GM12878 (cell line): Measurements from ENCODE around the gene CNTNAP2. TPM values are rescaled to one million over a fixed set of nuclear protein-coding genes. Genes with fewer than 3 reads are reported as not detected.

Experiments
- ATAC-seq: fragments of 200-7000 bp; cut with Tn5 transposase; 3 replicates; pipeline ENCODE4 v1.9.1; 2020; ENCODE audit warnings: mild to moderate bottlenecking, moderate library complexity
- BruUV-seq: library from RNA; stranded (reverse); fragments of 400-500 nt; replicated peaks from 2 replicates; lab custom pipeline; 2021; lab: Mats Ljungman, UMichigan
- CTCF ChIA-PET: fragments of 300-600 bp; sonication (Branson Sonifier 250); formaldehyde crosslinking; extraction: SDS; loops from one replicate; lab custom pipeline; 2021; ENCODE audit warnings: inconsistent platforms; lab: Yijun Ruan, JAX
- POLR2A ChIA-PET: fragments of 350-600 bp; formaldehyde crosslinking; extraction: SDS; loops from one replicate; lab custom pipeline; 2021; ENCODE audit warnings: inconsistent platforms; lab: Charles Lee
- RAD21 ChIA-PET: fragments of 300-600 bp; sonication (Branson Sonifier 250); formaldehyde crosslinking; loops from one replicate; lab custom pipeline; 2023; ENCODE audit warnings: antibody characterized with exemption; ENCODE audit not compliant: unreplicated experiment; lab: Charles Lee
- SMC1A ChIA-PET: fragments of 300-600 bp; sonication (Branson Sonifier 250); formaldehyde crosslinking; loops from one replicate; lab custom pipeline; 2023; ENCODE audit not compliant: unreplicated experiment, uncharacterized antibody; lab: Charles Lee
- DNase-seq: peaks from one replicate; pipeline ENCODE4 v3.0.0-alpha.2; 2011; ENCODE audit warnings: low read depth, low spot score
- FAIRE-seq: peaks from 3 replicates; lab custom pipeline; 2011; peaks lifted over from hg19 to GRCh38; lab: Jason Lieb, UNC
- H2AFZ ChIP-seq: 2 replicates; pipeline ENCODE4 v1.6.0; 2011; ENCODE audit warnings: low read depth, low read length, control low read depth; ENCODE audit not compliant: control insufficient read depth
- H3K27ac ChIP-seq: 2 replicates; pipeline ENCODE4 v1.5.1; 2011; ENCODE audit warnings: control low read depth; ENCODE audit not compliant: control insufficient read depth, insufficient read depth
- H3K27me3 ChIP-seq, 2 experiments: replicated peaks in 1 of 2; 2 replicates each; pipeline versions ENCODE4 v1.6.0 to v1.6.1; 2011; ENCODE audit warnings: low read length in 1 of 2; ENCODE audit not compliant: control insufficient read depth in 2 of 2, insufficient read depth in 2 of 2
- H3K36me3 ChIP-seq, 2 experiments: 2 replicates each; pipeline ENCODE4 v1.5.1; 2011; ENCODE audit warnings: low read length in 1 of 2; ENCODE audit not compliant: control insufficient read depth in 2 of 2, insufficient read depth in 2 of 2
- H3K4me1 ChIP-seq: 2 replicates; pipeline ENCODE4 v1.6.1; 2011; ENCODE audit warnings: mild to moderate bottlenecking, low read length, moderate library complexity, mixed read lengths; ENCODE audit not compliant: control insufficient read depth, insufficient read depth
- H3K4me2 ChIP-seq: 2 replicates; pipeline ENCODE4 v1.6.0; 2011; ENCODE audit warnings: control low read depth; ENCODE audit not compliant: control insufficient read depth, insufficient read depth
- H3K4me3 ChIP-seq: fragments of 200-600 bp; sonication (generic); 2 replicates; pipeline ENCODE4 v1.5.1; 2016
- H3K79me2 ChIP-seq: 2 replicates; pipeline ENCODE4 v1.6.0; 2011; ENCODE audit warnings: low read length; ENCODE audit not compliant: control insufficient read depth, insufficient read depth
- H3K9ac ChIP-seq: 2 replicates; pipeline ENCODE4 v1.8.0; 2011; ENCODE audit warnings: low read length, control low read depth, mixed read lengths; ENCODE audit not compliant: control insufficient read depth, insufficient read depth
- H3K9me3 ChIP-seq: replicated peaks from 3 replicates; pipeline ENCODE4 v1.5.1; 2011; ENCODE audit warnings: mild to moderate bottlenecking, low read length; ENCODE audit not compliant: control insufficient read depth, insufficient read depth
- H4K20me1 ChIP-seq: 2 replicates; pipeline ENCODE4 v1.6.0; 2011; ENCODE audit not compliant: control insufficient read depth, insufficient read depth
- ESRRA ChIP-seq: IDR thresholded peaks from 2 replicates; pipeline ENCODE4 v1.6.1; 2012; ENCODE audit warnings: mild to moderate bottlenecking, low read length, improper control_type of control experiment
- IRF4 ChIP-seq: IDR thresholded peaks from 2 replicates; pipeline ENCODE4 v1.6.1; 2011; ENCODE audit warnings: low read depth, low read length
- MYC ChIP-seq: IDR thresholded peaks from 2 replicates; pipeline ENCODE4 v1.6.1; 2011; ENCODE audit warnings: mild to moderate bottlenecking, low read length, moderate library complexity, inconsistent platforms; ENCODE audit not compliant: insufficient read depth, insufficient replicate concordance, insufficient read length, severe bottlenecking
- PAX5 ChIP-seq: IDR thresholded peaks from 2 replicates; pipeline ENCODE4 v1.6.1; 2011; ENCODE audit warnings: low read depth, low read length, borderline replicate concordance
- SIX5 ChIP-seq: IDR thresholded peaks from 2 replicates; pipeline ENCODE4 v1.6.1; 2011; ENCODE audit warnings: mild to moderate bottlenecking, low read depth, low read length, moderate library complexity; ENCODE audit not compliant: severe bottlenecking
- SMAD5 ChIP-seq: IDR thresholded peaks from 2 replicates; pipeline ENCODE4 v1.6.1; 2016; ENCODE audit warnings: antibody characterized with exemption, low read depth
- SRF ChIP-seq, 2 experiments: IDR thresholded peaks; 2 replicates each; pipeline ENCODE4 v1.6.1; 2011; ENCODE audit warnings: low read depth in 2 of 2, low read length in 2 of 2, mild to moderate bottlenecking in 1 of 2, moderate library complexity in 1 of 2
- WGBS: methylation state at CpG from one replicate; pipeline ENCODE4 v1.1.6; 2016; ENCODE audit warnings: low lambda C conversion rate; ENCODE audit not compliant: insufficient replicate concordance, insufficient coverage; ENCODE audit errors: missing lambda C conversion rate; 5-methylcytosine and 5-hydroxymethylcytosine counted together
- in situ Hi-C: fragments of 300-500 bp; cut with MboI; formaldehyde crosslinking; loops from 9 replicates; pipeline ENCODE4 v1.14.3; 2018; ENCODE audit warnings: mixed read lengths
- intact Hi-C: fragments of 100-400 bp; cut with micrococcal nuclease; formaldehyde crosslinking; loops from one replicate; pipeline ENCODE4 v1.14.2; 2022; ENCODE audit not compliant: unreplicated experiment
- polyA plus RNA-seq, 11 experiments: library from polyadenylated mRNA; depleted of rRNA in 4 of 11; unstranded in 6 of 11; stranded (reverse) in 5 of 11; fragments of >200 nt; fragmentation: Nextera tagmentation in 4 of 11; fragmentation: Illumina TruSeq in 1 of 11; extraction: Ambion mirVana in 4 of 11; extraction: Trizol in 1 of 11; gene quantifications; 1 replicate in 1 of 11; 2 replicates in 10 of 11; pipeline versions ENCODE4 v1.2.1 to v1.2.3, GENCODE V29; 2011 to 2016; ENCODE audit warnings: inconsistent platforms in 2 of 11, missing spikeins in 2 of 11, low read depth in 1 of 11
- total RNA-seq, 4 experiments: library from RNA; depleted of rRNA in 3 of 4; stranded (reverse); fragments of >200 nt in 3 of 4; fragmentation: Illumina TruSeq in 1 of 4; extraction: Trizol in 1 of 4; gene quantifications; 2 replicates each; pipeline versions ENCODE4 v1.2.1 to v1.2.3, GENCODE V29; 2013 to 2021
- TF ChIP-seq, protein P1 (sequence below): fragments of 450-650 bp; IDR thresholded peaks from 2 replicates; pipeline ENCODE4 v1.6.1; 2017; ENCODE audit warnings: low read depth, mild to moderate bottlenecking, moderate library complexity
- TF ChIP-seq, protein P2 (sequence below): fragments of 450-650 bp; IDR thresholded peaks from 2 replicates; pipeline ENCODE4 v1.6.1; 2017; ENCODE audit warnings: mild to moderate bottlenecking, moderate library complexity
- TF ChIP-seq, protein P3 (sequence below), 3 experiments: IDR thresholded peaks in 2 of 3; conservative IDR thresholded peaks in 1 of 3; 2 replicates each; pipeline ENCODE4 v1.5.1; 2011; ENCODE audit warnings: low read depth in 3 of 3, low read length in 3 of 3, mild to moderate bottlenecking in 3 of 3, control low read depth in 2 of 3, moderate library complexity in 2 of 3, inconsistent platforms in 1 of 3, mixed read lengths in 1 of 3; ENCODE audit not compliant: control insufficient read depth in 2 of 3, insufficient read depth in 1 of 3; ENCODE audit errors: extremely low read depth in 1 of 3
- TF ChIP-seq, protein P4 (sequence below): fragments of 450-650 bp; IDR thresholded peaks from 2 replicates; pipeline ENCODE4 v1.6.1; 2018; ENCODE audit warnings: mild to moderate bottlenecking, low read depth, moderate library complexity; ENCODE audit not compliant: partially characterized antibody

CNTNAP2 gene
- total and polyA plus RNA-seq, 10 of the 15 experiments (the other 5 are each of a cell fraction or from before 2014, with no cell fraction given): 0.03 to 0.08 (median 0.03) TPM; not detected in 7

DNA sequence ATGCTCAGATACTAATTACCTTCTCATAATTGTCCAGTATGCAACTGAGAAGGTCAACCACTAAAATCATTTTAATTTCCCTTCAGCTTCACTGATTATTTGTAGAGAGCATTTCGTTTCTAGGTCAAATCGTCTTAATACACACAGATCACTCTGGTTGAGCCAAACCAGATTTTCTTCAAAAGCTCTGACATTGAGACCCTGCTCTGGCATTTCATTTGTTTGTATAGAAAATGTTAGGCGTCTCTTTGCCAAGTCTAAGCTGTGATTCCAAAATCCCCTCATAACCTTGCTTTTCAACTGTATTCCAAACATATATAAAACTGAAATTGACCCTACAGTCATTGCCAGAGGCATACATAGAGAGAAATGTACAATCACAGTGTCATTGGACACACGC is 520.0 kb downstream of the CNTNAP2 start (continued):
- TF ChIP-seq, protein P1, sequence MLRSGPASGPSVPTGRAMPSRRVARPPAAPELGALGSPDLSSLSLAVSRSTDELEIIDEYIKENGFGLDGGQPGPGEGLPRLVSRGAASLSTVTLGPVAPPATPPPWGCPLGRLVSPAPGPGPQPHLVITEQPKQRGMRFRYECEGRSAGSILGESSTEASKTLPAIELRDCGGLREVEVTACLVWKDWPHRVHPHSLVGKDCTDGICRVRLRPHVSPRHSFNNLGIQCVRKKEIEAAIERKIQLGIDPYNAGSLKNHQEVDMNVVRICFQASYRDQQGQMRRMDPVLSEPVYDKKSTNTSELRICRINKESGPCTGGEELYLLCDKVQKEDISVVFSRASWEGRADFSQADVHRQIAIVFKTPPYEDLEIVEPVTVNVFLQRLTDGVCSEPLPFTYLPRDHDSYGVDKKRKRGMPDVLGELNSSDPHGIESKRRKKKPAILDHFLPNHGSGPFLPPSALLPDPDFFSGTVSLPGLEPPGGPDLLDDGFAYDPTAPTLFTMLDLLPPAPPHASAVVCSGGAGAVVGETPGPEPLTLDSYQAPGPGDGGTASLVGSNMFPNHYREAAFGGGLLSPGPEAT: no peak
- TF ChIP-seq IRF4 (no peak), SIX5 (no peak)

DNA sequence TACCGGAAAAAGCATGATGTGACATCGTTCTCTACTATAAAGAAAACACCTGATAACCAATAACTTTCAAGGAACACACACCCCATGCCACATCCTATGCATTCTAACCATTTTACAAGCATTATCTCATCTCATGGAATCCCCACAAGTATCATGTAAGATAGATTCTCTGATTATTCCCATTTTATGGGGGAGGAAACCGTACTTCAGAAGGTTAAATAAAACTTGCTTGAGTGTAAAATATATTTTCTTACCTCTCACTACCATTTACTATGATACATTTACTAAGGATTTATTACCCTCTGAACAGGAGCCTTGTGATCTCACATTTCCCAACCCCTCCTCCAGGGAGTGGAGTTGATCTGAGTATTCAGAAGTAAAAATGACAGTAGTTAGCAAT is 522.7 kb downstream of the CNTNAP2 start:
- in situ Hi-C loops: no loop called here
- BruUV-seq: no TSS peak
- TF ChIP-seq SRF (IDR thresholded peaks at IDR 0.05; ENCODE audit: low read depth in 2 of 2, low read length in 2 of 2): no peak
- TF ChIP-seq, protein P2, sequence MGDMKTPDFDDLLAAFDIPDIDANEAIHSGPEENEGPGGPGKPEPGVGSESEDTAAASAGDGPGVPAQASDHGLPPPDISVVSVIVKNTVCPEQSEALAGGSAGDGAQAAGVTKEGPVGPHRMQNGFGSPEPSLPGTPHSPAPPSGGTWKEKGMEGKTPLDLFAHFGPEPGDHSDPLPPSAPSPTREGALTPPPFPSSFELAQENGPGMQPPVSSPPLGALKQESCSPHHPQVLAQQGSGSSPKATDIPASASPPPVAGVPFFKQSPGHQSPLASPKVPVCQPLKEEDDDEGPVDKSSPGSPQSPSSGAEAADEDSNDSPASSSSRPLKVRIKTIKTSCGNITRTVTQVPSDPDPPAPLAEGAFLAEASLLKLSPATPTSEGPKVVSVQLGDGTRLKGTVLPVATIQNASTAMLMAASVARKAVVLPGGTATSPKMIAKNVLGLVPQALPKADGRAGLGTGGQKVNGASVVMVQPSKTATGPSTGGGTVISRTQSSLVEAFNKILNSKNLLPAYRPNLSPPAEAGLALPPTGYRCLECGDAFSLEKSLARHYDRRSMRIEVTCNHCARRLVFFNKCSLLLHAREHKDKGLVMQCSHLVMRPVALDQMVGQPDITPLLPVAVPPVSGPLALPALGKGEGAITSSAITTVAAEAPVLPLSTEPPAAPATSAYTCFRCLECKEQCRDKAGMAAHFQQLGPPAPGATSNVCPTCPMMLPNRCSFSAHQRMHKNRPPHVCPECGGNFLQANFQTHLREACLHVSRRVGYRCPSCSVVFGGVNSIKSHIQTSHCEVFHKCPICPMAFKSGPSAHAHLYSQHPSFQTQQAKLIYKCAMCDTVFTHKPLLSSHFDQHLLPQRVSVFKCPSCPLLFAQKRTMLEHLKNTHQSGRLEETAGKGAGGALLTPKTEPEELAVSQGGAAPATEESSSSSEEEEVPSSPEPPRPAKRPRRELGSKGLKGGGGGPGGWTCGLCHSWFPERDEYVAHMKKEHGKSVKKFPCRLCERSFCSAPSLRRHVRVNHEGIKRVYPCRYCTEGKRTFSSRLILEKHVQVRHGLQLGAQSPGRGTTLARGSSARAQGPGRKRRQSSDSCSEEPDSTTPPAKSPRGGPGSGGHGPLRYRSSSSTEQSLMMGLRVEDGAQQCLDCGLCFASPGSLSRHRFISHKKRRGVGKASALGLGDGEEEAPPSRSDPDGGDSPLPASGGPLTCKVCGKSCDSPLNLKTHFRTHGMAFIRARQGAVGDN: no peak
- no peak for TF ChIP-seq SMAD5
- no peak for TF ChIP-seq MYC
- TF ChIP-seq ESRRA: no peak
- no peak for TF ChIP-seq PAX5
- TF ChIP-seq, protein P3, sequence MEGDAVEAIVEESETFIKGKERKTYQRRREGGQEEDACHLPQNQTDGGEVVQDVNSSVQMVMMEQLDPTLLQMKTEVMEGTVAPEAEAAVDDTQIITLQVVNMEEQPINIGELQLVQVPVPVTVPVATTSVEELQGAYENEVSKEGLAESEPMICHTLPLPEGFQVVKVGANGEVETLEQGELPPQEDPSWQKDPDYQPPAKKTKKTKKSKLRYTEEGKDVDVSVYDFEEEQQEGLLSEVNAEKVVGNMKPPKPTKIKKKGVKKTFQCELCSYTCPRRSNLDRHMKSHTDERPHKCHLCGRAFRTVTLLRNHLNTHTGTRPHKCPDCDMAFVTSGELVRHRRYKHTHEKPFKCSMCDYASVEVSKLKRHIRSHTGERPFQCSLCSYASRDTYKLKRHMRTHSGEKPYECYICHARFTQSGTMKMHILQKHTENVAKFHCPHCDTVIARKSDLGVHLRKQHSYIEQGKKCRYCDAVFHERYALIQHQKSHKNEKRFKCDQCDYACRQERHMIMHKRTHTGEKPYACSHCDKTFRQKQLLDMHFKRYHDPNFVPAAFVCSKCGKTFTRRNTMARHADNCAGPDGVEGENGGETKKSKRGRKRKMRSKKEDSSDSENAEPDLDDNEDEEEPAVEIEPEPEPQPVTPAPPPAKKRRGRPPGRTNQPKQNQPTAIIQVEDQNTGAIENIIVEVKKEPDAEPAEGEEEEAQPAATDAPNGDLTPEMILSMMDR (IDR thresholded peaks at IDR 0.05 in 2 of 3, conservative IDR thresholded peaks at IDR 0.05 in 1 of 3; ENCODE audit: control insufficient read depth in 2 of 3, extremely low read depth in 1 of 3, insufficient read depth in 1 of 3, low read depth in 3 of 3, low read length in 3 of 3): no peak
- TF ChIP-seq, protein P4, sequence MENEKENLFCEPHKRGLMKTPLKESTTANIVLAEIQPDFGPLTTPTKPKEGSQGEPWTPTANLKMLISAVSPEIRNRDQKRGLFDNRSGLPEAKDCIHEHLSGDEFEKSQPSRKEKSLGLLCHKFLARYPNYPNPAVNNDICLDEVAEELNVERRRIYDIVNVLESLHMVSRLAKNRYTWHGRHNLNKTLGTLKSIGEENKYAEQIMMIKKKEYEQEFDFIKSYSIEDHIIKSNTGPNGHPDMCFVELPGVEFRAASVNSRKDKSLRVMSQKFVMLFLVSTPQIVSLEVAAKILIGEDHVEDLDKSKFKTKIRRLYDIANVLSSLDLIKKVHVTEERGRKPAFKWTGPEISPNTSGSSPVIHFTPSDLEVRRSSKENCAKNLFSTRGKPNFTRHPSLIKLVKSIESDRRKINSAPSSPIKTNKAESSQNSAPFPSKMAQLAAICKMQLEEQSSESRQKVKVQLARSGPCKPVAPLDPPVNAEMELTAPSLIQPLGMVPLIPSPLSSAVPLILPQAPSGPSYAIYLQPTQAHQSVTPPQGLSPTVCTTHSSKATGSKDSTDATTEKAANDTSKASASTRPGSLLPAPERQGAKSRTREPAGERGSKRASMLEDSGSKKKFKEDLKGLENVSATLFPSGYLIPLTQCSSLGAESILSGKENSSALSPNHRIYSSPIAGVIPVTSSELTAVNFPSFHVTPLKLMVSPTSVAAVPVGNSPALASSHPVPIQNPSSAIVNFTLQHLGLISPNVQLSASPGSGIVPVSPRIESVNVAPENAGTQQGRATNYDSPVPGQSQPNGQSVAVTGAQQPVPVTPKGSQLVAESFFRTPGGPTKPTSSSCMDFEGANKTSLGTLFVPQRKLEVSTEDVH: no peak

More for the DNA sequence above, 522.7 kb downstream of the CNTNAP2 start:
- no peak for FAIRE-seq
- no peak for ATAC-seq
- POLR2A ChIA-PET: no interaction called here
- DNase-seq: no peak
- Histone ChIP-seq H3K27ac (no peak overlapping the region), H3K79me2 (no peaks in the 10 kb centered on the region), H3K9me3 (no peaks in the 10 kb centered on the region), H3K27me3 (no peaks in the 10 kb centered on the region), H2AFZ (no peak overlapping the region), H3K9ac (no peak overlapping the region), H4K20me1 (no peaks in the 10 kb centered on the region), H3K36me3 (no peaks in the 10 kb centered on the region), H3K4me2 (no peak overlapping the region), H3K4me1 (no peaks in the 10 kb centered on the region), H3K4me3 (no peak overlapping the region)
- intact Hi-C loops: no loop called here
- RAD21 ChIA-PET: no interaction called here
- CTCF ChIA-PET: no interaction called here
- SMC1A ChIA-PET: interaction anchor here (1.4 kb wide), 1 partner anchor 12 kb away, joined by 3 read pairs; no protein-coding TSS in a partner anchor
- 49% methylated on average over 3 of the region's 3 CpGs for WGBS
